ENCODE data around the gene MORN1. TPM values are rescaled to one million over a fixed set of nuclear protein-coding genes. Genes with fewer than 3 reads are reported as not detected.

The MORN1 gene
- total and polyA plus RNA-seq, 8 donors = 4.7 to 9.3 (median 5.3) TPM

DNA sequence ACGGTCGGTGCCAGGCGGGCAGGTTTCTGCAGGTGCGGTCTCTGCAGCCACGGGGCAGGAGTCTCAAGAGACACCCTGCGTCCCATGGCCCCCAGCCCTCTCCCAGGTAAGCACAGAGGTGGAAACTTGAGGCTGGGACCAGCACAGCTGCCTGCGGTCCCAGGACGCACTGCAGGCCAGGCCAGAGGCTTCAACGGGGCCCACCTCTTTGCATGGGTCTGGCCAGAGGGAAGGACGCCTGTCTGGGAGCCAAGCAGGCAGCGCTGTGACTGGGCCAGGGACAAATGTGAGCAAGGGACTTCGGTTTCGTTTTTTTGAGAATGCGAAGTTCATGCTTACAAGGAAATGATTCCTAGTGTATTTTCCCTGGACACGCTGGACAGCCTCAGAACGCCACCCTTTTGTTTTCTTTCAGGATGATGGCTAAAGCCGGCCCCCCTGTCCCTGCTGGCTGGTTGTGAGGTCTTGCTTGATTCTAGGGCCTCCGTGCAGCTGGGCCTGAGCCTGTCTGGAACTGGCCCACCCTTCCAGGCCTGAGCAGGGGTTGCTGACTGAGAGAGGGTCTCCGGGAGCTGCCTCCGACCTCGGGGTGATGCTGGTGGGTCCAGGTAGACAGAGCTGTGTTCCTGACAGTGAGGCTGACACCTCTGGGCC lies 38.3 kb downstream of the MORN1 start:
- Histone ChIP-seq H3K36me3 (no peaks in the 10 kb centered on the region), H3K4me1 (no peaks in the 10 kb centered on the region), H3K4me3 (no peak overlapping the region), H3K9me3 (no peaks in the 10 kb centered on the region), H3K27ac (no peak overlapping the region), H3K27me3 (no peaks in the 10 kb centered on the region)
- intact Hi-C loops (cut with DNase I) = no loop called here
- FAIRE-seq (no peak), DNase-seq (peak in 3 of 6 donors; percentile 8 to 49 (median 44)), ATAC-seq (peak in 1 of 4 donors; percentile 8)
- TF ChIP-seq, protein P1, sequence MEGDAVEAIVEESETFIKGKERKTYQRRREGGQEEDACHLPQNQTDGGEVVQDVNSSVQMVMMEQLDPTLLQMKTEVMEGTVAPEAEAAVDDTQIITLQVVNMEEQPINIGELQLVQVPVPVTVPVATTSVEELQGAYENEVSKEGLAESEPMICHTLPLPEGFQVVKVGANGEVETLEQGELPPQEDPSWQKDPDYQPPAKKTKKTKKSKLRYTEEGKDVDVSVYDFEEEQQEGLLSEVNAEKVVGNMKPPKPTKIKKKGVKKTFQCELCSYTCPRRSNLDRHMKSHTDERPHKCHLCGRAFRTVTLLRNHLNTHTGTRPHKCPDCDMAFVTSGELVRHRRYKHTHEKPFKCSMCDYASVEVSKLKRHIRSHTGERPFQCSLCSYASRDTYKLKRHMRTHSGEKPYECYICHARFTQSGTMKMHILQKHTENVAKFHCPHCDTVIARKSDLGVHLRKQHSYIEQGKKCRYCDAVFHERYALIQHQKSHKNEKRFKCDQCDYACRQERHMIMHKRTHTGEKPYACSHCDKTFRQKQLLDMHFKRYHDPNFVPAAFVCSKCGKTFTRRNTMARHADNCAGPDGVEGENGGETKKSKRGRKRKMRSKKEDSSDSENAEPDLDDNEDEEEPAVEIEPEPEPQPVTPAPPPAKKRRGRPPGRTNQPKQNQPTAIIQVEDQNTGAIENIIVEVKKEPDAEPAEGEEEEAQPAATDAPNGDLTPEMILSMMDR (IDR thresholded peaks at IDR 0.05) = no peak
- 76% methylated on average over 21 of the region's 21 CpGs for WGBS, 2 donors

DNA sequence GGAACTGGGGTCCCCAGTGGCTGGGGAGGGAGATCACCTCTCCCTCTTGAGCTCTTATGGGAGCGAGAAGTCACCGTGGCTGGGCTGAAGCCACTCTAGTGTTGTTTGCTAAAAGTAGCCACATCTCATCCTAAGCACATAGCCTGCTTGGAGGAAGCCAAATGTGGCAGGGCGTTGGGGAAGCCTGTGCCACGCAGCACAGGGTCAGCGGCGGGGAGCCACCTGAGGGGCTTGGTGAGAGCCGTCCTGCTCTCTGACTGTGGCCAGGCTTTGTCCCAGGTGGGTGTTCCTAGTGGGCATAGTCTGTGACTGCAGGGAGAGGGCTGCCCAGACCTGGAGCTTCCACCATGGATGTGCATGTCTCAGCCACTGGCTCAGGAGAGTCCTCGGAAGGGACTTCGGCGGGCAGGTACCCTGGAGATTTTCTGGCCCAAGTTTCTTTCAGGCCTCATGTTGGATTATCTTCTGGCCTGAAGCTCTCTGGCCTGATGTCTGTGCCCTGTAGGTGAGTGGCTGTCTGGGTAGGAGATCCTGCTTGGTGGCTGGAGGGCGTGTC lies 38.9 kb downstream of the MORN1 start:
- H3K4me1 ChIP-seq = no peaks in the 10 kb centered on the region
- ATAC-seq (no peak), DNase-seq (peak in 3 of 6 donors; percentile 3 to 47 (median 33)), FAIRE-seq (no peak)
- no peaks in the 10 kb centered on the region for H3K27me3 ChIP-seq
- intact Hi-C loops (cut with DNase I) = no loop called here
- H3K36me3 ChIP-seq = no peaks in the 10 kb centered on the region
- no peak overlapping the region for H3K4me3 ChIP-seq
- 84 to 91% methylated on average over 11 of the region's 11 CpGs for WGBS, 2 donors
- TF ChIP-seq, protein P1 (IDR thresholded peaks at IDR 0.05) = no peak
- no peaks in the 10 kb centered on the region for H3K9me3 ChIP-seq
- H3K27ac ChIP-seq = no peak overlapping the region

DNA sequence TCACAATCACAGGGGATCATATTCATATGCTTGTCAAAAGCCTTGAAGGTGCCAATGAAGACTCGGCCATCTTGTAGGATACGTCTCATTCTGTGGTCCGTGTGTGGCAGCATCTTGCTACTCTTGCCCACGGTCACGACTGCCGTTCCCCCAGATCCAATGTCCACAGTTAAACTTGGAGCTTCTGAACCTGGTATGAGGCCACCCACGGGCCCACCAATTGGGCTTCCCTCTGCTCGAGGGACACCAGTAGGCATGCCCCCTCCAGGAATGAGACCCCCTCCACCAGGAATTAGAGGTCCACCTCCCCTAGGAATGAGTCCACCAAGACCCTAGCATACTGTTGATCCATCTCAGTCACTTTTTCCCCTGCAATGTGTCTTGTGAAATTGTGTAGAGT lies 39.6 kb downstream of the MORN1 start:
- no peaks in the 10 kb centered on the region for H3K36me3 ChIP-seq
- ATAC-seq (no peak), DNase-seq (peak in 2 of 6 donors; percentile 3 to 22), FAIRE-seq (no peak)
- H3K27me3 ChIP-seq = no peaks in the 10 kb centered on the region
- H3K4me3 ChIP-seq = no peak overlapping the region
- no peaks in the 10 kb centered on the region for H3K9me3 ChIP-seq
- H3K27ac ChIP-seq = no peak overlapping the region
- H3K4me1 ChIP-seq = no peaks in the 10 kb centered on the region
- TF ChIP-seq, protein P1 (IDR thresholded peaks at IDR 0.05) = no peak
- intact Hi-C loops (cut with DNase I) = no loop called here
- 74 to 82% methylated on average over 8 of the region's 8 CpGs for WGBS, 2 donors

DNA sequence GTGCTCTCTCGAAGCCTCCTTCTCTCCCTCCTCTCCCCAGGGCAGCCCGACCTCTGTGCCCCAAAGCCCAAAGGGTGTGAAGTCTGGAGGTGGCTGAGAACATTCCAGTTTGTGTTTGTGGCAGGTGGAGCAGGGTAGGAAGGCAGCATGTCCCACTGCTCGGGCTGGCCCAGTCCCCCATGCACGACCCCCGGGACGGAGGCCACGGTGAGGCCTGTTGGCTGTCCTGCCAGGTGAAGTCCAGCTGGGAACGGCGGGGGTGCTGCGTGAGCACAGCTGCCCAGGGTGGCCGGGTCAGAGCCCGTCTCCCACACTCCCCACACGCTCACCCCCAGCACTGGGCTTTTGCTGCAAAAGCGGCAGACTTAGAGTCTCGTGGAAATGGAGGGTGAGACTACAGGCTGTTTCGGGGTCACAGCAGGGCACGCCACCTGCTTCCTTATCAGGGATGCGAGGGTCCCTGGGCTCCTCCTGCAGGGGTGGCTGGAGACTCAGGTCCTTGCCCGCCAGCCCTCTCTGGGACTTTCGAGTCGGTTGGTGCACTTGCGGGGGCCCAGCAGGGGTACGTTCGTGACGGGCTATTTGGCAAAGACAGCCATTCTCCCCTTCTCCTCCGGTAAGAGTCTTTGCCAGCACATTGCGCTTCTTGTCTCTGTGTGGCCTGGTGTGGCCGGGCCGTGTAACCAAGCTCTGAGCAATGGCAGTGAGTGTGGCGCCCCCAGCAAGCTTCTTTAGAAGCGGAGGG lies 40.3 kb downstream of the MORN1 start:
- no peak for ATAC-seq
- WGBS, 2 donors = 77 to 79% methylated on average over 26 to 31 of the region's 31 CpGs
- no peaks in the 10 kb centered on the region for H3K4me1 ChIP-seq
- no peaks in the 10 kb centered on the region for H3K27me3 ChIP-seq
- H3K36me3 ChIP-seq = no peaks in the 10 kb centered on the region
- DNase-seq = peak in 3 of 6 donors; percentile 23 to 60 (median 45)
- H3K4me3 ChIP-seq = no peak overlapping the region
- no peaks in the 10 kb centered on the region for H3K9me3 ChIP-seq
- intact Hi-C loops (cut with DNase I) = no loop called here
- TF ChIP-seq, protein P1 (IDR thresholded peaks at IDR 0.05) = no peak
- FAIRE-seq = no peak
- no peak overlapping the region for H3K27ac ChIP-seq

Measured in pancreas (tissue), 10 donors.